Measurements from ENCODE around the gene ATIC.
"Not testable (repeated sequence)": the region's sequence is repeated elsewhere in the genome, so short reads cannot be mapped to it uniquely, and the experiment has no call there.

Gene ATIC

DNA sequence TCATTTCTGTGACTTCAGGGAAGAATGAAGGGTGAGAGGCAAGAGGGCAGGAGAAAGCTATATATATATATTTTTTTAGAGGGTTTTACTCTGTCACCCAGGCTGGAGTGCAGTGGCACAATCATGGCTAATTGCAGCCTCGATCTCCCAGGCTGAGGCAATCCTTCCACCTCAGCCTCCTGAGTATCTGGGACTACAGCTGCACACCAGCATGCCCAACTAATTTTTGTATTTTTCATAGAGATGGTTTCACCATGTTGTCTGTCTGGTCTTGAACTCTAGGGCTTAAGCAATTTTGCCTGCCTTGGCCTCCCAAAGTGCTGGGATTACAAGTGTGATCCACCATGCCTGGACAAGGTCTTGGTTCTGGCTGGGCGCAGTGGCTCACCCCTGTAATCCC is 3.4 kb downstream of the ATIC start:
- DNase-seq (ENCODE audit: low spot score): no peak

DNA sequence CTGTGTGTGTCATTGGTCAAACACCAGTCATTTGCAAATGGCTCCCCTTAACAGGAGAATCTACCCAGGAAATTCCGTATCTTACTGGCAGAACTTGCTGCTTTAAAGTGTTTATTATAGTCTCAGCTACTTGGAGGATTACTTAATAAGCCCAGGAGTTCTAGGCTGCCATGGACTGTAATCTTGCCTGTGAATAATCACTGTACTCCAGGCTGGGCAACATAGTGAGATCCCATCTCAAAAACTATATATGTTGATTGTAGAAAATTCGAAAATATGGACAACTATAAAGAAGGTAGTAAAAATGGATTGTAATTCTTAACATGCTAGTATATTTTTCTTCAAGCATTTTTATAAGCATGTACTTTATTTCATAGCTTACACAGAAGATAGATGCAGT is 4.5 kb downstream of the ATIC start:
- DNase-seq (ENCODE audit: low spot score): no peak

DNA sequence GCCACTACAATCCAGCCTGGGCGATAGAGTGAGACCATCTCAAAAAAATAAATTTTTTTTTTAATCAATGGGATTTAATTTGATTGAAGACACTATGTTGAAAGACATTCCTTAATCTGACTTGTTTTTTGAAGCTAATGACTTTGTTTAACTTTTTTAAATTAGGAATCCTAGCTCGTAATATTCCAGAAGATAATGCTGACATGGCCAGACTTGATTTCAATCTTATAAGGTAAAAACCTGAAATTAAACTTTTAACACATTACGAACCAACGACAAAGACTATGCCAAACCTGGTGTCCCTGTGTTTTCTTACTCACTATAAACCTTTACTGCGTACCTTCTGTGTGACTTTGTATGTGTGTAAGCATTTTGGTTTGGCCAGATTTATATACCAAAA is 7.6 kb downstream of the ATIC start:
- DNase-seq (ENCODE audit: low spot score): no peak

DNA sequence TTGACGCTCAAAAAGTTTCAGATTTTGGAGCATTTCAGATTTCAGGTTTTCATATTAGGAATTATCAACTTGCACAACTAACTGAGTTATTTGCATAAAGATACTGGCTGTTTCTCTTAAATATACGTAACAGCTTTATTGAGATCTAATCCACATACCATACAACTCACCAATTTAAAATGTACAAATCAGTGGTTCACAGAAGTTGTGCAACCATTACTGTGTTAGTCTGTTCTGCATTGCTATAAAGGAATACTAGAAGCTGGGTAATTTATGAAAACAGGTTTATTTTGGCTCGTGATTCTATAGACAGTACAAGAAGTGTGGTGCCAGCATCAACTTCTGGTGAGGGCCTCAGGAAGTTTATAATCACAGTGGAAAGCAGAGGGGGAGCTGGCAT is 8.2 kb downstream of the ATIC start:
- no peak for DNase-seq (ENCODE audit: low spot score)

DNA sequence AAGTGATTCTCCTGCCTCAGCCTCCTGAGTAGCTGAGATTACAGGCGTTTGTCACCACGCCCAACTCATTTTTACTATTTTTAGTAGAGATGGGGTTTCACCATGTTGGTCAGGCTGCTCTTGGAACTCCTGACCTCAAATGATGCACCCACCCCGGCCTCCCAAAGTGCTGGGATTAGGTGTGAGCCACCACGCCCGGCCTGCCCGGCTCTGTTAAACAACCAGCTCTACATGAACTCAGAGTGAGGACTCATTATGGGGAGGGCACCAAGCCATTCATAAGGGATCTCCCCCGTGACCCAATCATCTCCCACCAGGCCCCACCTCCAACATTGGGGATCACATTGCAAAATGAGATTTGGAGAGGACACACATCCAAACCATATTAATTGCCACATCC is 8.8 kb downstream of the ATIC start:
- no peak for DNase-seq (ENCODE audit: low spot score)

DNA sequence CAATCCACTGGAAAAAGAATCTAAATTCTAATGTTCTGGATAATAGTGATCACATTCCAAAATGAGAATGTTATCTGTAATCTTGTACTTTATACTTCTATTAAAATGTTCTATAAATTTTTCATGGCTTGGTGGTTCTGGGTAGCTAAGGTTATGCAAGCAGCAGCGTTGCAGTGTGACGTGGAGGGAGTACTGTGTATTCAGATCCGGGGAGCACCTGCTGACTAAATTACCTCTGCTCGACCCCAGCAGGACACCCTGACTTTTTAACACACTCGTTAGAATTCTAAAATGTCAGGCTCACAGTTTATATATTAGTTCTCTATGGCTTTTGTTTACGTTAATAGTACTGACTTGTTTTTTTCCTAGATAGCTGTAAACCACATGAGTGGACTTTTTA is 13.0 kb downstream of the ATIC start:
- DNase-seq (ENCODE audit: low spot score): no peak

DNA sequence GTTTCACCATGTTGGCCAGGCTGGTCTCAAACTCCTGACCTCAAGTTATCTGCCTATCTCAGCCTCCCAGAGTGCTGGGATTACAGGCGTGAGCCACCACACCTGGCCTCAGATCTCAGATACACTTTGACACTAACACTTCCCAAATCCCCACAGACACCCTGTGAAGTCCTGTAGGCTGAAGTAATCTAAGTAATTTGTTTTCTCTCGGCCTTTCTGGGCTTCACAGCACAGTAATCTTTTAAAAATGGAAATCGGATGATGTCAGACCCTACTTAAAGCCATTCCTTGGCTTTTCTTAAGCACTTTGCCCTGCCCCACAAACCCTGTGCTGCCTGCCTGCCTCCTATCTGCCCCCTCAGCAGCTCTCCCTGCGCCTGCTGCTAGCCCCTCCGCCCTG is 16.2 kb downstream of the ATIC start:
- DNase-seq (ENCODE audit: low spot score): no peak

DNA sequence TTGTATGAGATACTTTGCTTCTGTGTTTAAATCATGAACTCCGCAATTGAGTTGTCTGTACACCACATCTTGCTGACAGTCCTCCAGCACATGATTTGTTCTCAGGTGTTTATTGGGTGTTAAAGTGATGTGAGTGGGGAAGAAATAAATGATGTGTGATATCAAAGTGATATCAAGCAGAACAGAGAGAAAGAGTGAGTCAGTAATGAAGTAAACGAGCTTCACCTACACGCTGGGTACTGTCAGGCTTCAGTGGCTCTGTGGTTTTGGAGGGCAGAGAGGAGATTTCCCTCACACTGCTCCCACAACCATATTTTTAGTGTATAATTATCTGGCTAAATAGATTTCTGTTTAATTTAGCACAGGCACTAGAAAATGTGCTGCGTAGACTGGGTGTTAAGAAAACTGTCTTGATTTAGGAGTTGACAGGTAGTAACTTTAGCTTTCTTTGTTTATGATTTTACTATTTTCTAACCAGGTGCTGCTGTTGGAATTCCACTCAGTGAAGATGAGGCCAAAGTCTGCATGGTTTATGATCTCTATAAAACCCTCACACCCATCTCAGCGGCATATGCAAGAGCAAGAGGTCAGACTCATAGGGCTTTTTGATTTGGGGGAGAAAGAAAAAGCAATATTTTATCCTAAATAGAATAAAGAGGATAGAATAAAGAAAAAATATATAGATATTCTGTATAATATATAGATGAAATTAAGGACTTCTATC is 21.2 kb downstream of the ATIC start:
- DNase-seq (ENCODE audit: low spot score): no peak

DNA sequence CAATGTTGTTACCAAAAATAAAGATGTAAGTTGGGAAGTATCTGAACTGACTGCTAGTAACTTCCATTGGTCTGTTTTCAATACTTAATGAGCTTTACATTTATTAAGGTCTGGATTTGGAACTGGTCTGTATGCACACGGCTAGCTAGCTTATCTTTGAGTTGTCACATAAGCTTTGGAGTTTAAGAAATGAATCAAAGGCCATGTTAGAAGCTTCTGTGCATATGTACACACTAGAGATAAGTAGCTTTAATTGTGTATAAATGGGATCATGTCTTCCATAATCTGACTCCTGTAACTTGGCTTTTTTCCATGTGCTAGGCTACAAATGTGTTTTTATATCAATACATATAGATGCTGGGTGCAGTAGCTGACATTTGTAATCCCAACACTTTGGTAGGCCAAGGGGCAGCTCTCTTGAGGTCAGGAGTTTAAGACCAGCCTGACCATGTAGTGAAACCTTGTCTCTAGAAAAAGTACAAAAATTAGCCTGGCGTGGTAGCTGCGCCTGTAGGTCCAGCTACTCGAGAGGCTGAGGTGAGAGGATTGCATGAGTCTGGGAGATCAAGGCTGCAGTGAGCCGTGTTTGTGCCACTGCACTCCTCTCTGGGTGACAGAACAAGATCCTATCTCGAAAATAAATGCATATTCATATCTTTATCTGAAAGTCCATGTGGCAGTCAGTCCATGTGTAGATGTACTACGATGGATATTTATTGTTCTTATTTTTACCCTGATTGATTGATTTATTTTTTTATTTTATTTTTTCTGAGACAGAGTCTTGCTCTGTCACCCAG is 27.2 kb downstream of the ATIC start:
- no peak for DNase-seq (ENCODE audit: low spot score)

DNA sequence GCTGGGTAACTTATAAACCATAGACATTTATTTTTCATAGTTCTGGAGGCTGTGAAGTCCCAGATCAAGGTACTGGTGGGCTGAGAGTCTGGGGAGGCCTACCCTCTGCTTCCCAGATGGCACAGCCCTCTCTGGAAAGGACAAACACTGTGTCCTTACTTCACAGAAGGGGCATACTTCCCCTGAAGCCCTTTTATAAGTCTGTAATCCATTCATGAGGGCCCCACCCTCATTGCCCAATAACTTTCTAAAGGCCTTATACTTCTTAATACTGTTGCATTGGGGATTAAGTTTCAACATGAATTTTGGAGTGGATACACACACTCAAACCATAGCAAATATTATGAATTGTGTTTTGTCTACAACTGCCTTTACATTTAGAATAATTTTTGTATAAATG is 36.0 kb downstream of the ATIC start:
- DNase-seq (ENCODE audit: low spot score): no peak

DNA sequence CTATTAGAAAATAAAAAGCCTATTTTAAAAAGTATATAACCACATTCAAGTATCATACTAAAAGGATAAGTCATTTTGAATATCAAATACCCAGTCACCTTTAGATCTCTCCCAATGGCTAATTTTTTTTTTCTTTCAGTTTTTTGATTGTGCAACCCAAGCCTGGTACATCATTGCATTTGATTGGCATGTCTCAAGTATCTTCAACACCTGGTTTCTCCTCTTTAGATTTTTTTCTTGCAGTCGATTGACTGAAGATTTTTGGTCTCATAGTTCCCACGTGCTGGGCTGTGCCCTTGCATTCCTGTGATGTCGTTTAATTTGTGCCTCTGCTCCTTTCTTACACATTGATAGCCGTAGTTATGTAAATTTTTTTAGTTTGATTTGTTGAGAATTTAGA is 40.7 kb downstream of the ATIC start:
- DNase-seq (ENCODE audit: low spot score): no peak

DNA sequence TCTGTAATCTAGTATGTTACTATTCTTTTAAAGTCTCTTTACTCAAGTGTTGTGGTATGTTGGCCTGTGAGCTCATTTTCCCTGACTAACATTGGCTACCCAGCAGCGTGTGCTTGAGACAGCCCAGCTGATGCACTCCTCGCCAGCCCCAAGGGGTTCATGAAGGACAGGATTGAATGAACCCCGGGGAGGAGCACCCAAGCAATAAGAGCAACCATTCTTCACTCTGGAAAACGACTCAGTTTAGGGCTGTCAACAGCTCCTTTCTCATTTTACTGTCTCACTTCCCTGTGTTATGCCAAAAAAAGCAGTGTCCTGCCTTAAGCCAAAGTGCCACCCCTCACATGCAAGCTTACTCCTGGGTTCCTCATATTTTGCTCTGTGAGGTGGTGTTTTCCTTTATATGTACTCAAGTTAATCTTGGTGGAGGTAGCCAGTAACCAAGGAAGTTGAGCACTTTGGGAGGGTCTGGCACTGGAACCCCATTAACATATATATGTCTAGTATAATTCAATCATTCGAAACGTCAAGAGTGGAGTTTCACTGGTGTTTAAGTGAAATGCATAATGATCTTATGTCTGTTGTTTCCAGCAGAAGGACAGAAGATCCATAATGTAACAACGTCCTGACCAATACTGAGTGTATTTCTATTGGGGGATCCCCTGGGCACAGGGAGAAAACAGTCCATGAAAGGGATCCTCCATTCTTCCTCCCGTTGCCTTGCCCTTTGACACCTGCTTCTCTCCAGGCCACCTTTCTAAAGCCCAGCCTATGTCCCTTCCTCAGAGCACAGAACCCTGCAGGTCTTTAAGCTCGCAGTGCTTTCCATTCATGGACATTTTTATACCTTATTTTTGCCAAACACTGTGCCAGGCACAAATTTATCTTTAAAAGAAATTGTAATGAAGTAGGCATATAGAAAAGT is 43.2 kb downstream of the ATIC start:
- DNase-seq (ENCODE audit: low spot score): no peak

DNA sequence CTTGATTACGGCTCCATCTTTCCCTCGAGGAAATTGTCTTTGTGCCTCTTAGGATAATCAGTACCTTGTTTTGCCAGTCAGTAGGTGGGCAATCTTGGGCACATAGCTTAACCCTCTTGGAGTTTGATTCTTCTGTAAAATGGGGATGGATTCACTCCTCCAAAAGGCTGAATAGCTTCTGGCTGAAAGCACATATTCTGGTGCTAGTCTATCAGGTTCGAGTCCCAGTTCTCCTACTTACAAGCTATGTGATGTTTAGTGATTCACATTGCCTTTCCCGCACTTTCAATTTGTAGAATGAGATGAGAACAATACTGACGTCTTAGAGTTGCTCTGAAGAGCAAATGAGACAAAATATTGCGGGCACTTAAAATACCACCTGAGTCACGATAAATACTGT is 43.9 kb downstream of the ATIC start:
- DNase-seq (ENCODE audit: low spot score): no peak

DNA sequence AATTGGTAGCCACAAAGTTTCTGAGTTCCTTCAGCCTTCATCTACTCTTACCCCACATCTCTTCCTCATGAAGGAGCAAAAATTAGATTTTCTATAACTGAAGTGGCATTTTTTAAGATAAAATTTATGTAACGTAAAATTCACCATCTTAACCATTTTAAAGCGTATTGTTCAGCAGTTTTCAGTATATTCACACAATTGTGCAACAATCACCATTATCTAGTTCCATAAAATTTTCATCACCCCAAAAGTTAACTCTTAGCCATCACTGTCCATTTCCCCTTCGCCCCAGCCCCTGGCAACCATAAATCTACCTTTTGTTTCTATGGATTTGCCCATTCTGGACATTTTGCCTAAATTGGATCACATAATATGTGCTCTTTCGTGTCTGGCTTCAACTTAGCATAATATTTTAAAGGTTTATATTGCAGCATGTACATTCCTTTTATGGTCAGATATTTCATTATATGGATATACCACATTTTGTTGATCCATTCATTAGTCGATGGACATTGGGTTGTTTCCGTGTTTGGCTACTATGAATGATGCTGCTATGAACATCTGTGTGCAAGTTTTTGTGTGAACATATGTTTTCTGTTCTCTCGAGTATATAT is 44.6 kb downstream of the ATIC start:
- DNase-seq (ENCODE audit: low spot score): no peak

DNA sequence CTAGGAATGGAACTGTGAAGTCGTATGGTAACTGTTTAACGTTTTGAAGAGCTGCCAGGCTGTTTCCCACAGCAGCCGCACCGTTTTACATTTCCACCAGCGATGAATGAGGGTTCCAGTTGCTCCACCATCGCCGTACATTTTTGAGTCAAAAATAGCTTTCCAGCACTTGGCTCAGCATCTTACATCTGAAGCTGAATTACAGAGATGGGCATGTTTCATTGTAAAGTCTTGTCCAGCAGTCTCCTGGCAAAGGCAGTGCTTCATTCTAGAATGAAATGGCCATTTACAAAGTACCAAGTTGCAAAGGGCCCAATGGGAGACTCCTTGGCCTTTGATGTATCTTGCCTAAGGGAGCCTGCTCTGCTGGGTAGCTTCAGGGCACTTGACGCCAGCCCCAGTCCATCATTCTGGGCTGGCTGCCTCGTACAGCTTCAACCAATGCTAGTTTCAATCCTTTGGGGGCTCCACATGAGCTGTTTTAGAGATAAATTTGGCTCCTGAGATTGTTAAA is 45.1 kb downstream of the ATIC start:
- DNase-seq (ENCODE audit: low spot score): no peak

DNA sequence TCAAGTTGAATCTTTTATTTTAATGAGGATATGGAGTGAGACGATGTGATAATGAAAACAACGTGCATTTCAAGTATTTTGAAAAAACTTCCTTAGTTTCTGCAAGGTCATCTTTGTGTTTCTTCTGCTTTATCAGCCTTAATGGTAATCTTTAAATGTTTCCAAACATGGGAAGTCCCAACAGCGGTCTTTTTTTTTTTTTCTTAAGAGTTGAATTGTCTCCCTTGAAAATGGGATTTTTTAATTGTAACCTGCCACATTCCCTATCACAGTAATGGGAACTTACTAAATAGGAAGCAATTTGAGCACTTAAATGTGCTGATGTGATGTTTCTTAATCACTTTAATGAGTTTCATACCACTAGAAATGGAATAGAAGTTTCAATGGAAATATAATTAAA is 45.8 kb downstream of the ATIC start:
- DNase-seq (ENCODE audit: low spot score): no peak

DNA sequence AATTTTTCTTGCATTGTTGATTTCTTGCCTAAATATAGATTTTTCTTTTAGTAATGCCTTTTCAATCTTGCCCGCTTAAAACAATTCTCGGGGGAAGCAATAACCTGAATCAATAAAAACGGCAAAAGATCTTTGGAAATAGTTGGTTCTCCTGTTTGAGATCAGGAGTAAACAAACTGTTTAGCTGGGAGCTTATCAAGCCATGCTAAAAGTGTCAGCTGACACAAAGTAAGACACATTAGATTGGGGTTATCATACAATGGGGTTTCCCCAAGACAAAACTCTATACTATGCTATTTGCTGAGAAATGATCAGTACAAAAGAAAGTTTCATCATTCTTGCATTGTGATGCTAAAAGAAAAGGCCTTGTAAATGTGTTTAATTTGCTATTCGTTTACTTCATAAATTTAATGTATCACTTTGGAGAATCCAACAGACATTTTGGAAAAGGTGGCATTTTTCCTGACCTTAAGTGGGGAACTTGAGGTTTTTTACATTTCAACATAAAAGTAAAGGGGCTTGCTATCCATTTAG is 46.5 kb downstream of the ATIC start:
- no peak for DNase-seq (ENCODE audit: low spot score)

DNA sequence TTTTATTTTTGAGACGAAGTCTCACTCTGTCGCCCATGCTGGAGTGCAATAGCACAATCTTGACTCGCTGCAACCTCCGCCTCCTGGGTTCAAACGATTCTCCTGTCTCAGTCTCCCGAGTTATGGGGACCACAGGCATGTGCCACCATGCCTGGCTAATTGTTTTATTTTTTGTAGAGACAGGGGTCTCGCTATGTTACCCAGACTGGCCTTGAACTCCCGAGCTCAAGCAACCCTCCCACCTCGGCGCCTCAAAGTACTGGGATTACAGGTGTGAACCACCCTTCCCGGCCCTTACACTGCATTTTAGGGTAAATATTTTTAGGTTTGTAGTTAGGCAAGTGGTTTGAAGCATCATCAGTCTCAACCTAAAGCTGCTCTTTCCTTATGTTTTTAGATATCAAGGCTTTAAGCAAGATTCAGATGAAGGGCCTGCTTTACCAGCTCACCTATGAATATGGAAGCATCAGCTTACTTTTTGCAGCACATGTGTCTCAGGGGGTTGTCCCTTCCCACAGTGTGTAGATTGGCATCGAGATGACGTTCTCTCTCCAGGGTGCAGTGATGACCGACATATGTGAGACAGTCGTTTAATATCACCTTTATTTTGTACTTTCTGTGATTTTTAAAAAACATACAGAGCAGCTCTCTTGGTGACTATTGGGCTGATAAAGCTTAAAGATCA is 47.2 kb downstream of the ATIC start:
- DNase-seq (ENCODE audit: low spot score): no peak

DNA sequence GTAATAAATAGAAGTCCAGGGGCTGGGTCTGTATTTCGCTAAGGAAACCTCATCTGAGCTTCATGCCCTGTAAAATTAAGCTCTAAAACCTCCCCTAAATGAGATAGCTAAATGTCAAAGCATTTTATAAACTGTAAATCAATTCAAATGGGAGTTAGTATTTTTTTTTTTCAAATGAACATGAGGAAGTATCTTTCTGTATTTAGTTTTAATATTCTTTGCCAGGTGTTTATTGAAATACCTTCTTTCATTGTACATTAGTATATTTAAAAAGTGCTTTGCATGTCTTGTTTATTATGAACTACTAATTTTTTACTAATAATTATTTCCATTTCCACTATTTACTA is 47.7 kb downstream of the ATIC start:
- DNase-seq (ENCODE audit: low spot score): no peak

DNA sequence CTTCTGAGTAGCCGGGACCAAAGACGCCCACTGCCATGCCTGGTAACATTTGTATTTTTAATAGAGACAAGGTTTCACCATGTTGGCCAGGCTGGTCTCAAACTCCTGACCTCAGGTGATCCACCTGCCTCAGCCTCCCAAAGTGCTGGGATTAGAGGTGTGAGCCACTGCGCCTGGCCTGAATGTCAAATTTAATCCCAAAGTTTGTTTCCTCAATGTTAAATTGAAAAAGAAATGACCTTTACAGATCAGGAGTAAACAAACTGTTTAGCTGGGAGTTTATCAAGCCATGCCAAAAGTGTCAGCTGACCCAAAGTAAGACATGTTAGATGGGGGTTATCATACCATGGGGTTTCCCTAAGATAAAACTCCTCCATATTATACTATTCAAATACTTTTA is 48.2 kb downstream of the ATIC start:
- not testable (repeated sequence) for DNase-seq (ENCODE audit: low spot score)

DNA sequence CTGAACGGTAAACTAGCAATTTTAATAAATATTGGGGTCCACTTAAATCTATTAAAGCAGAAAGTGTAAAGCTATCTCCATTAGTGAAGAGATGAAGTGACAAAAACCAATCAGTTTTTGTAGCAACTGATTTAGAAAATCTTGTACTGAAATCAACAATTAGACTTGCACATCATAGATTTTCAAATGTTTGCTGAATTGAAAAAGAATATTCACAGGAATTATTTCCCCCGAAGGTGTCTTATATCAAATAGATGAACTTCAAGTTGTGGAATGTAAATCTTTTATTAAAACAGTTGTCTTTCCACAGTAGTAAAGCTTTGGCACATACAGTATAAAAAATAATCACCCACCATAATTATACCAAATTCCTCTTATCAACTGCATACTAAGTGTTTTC is 48.7 kb downstream of the ATIC start:
- no peak for DNase-seq (ENCODE audit: low spot score)
